Calu3 (cell line): ENCODE measurements around the gene CNPY1. TPM values are rescaled to one million over a fixed set of nuclear protein-coding genes. Genes with fewer than 3 reads are reported as not detected.
A peak's percentile ranks its signal among the peaks of the same experiment; 100 is the strongest.
"Not testable (repeated sequence)": the region's sequence is repeated elsewhere in the genome, so short reads cannot be mapped to it uniquely, and the experiment has no call there.

Experiments used
- Bru-seq: library from RNA; stranded (reverse); fragments of 400-500 nt; gene quantifications from one replicate; lab custom pipeline; 2021; lab: Mats Ljungman, UMichigan
- BruChase-seq, 2 experiments: library from RNA; stranded (reverse); fragments of 400-500 nt; gene quantifications; one replicate each; lab custom pipeline; 2021; lab: Mats Ljungman, UMichigan
- BruUV-seq: library from RNA; stranded (reverse); fragments of 400-500 nt; replicated peaks from 2 replicates; lab custom pipeline; 2021; lab: Mats Ljungman, UMichigan
- CTCF ChIA-PET: fragments of 300-600 bp; sonication (Branson Sonifier 250); formaldehyde crosslinking; loops from one replicate; lab custom pipeline; 2022; ENCODE audit warnings: antibody characterized with exemption; lab: Charles Lee
- DNase-seq: peaks from one replicate; pipeline ENCODE4 v3.0.0; 2022
- H3K27ac Mint-ChIP-seq: one replicate; pipeline ENCODE4 v1.8.0; 2022; ENCODE audit warnings: mixed read lengths; ENCODE audit not compliant: unreplicated experiment
- H3K27me3 Mint-ChIP-seq: one replicate; pipeline ENCODE4 v1.8.0; 2022; ENCODE audit warnings: mixed read lengths; ENCODE audit not compliant: unreplicated experiment
- H3K36me3 Mint-ChIP-seq: one replicate; pipeline ENCODE4 v1.8.0; 2022; ENCODE audit warnings: mild to moderate bottlenecking, moderate library complexity, mixed read lengths; ENCODE audit not compliant: insufficient read depth, unreplicated experiment
- H3K4me1 Mint-ChIP-seq: one replicate; pipeline ENCODE4 v1.8.0; 2022; ENCODE audit warnings: mild to moderate bottlenecking, low read depth, mixed read lengths; ENCODE audit not compliant: unreplicated experiment
- H3K4me3 Mint-ChIP-seq: one replicate; pipeline ENCODE4 v1.8.0; 2022; ENCODE audit warnings: mild to moderate bottlenecking, low read depth, moderate library complexity, mixed read lengths; ENCODE audit not compliant: unreplicated experiment
- H3K9me3 Mint-ChIP-seq: one replicate; pipeline ENCODE4 v1.8.0; 2022; ENCODE audit warnings: low read depth, mixed read lengths; ENCODE audit not compliant: unreplicated experiment
- CTCF ChIP-seq: fragments of 200-600 bp; IDR thresholded peaks from one replicate; pipeline ENCODE4 v1.8.0; 2022; ENCODE audit warnings: antibody characterized with exemption; ENCODE audit not compliant: unreplicated experiment
- intact Hi-C: fragments of 100-400 bp; cut with micrococcal nuclease; formaldehyde crosslinking; loops from one replicate; pipeline ENCODE4 v1.10.0; 2022; ENCODE audit not compliant: unreplicated experiment
- long read RNA-seq: library from polyadenylated mRNA; stranded (forward); transcript quantifications from one replicate; pipeline ENCODE4 v2.0.0, GENCODE V29; 2022
- total RNA-seq: library from RNA; stranded (reverse); gene quantifications from 2 replicates; pipeline ENCODE4 v1.2.3, GENCODE V29; 2022

Gene CNPY1
- total RNA-seq (not detected in 2 replicates), Bru-seq, nascent RNA (percentile 11 among the genes with signal in this experiment), BruChase-seq, experiment 1, labeled RNA remaining after a 6-hour chase (percentile 14 among the genes with signal in this experiment), BruChase-seq, experiment 2, labeled RNA remaining after a 2-hour chase (percentile 6 among the genes with signal in this experiment)
- long read RNA-seq = 0 reads

- H3K4me3 Mint-ChIP-seq, H3K36me3 Mint-ChIP-seq, intact Hi-C loops, H3K9me3 Mint-ChIP-seq, H3K27ac Mint-ChIP-seq, H3K4me1 Mint-ChIP-seq, DNase-seq, BruUV-seq: not testable (repeated sequence)
- CTCF ChIA-PET = interaction anchor here (0.7 to 1.1 kb wide), 2 partner anchors 22 to 105 kb away, joined by 3 to 4 read pairs; no protein-coding TSS in a partner anchor
- peaks cover 57% of the 10 kb centered on the region for H3K27me3 Mint-ChIP-seq
Measured at GRCh38 chr7:155546449-155546848, at the start of gene CNPY1. CNPY1 (minus strand) TSS chr7:155546559; CDS start chr7:155545929, 630 bp downstream.

- H3K27me3 Mint-ChIP-seq = no peaks in the 10 kb centered on the region
- no peak for TF ChIP-seq CTCF
Measured at GRCh38 chr7:155594961-155595366, 48.6 kb upstream of the CNPY1 start.

GRCh38 chr7:155594163-155594732, 47.9 kb upstream of the CNPY1 start:
- no peak for TF ChIP-seq CTCF
- BruUV-seq = no TSS peak
- no peak overlapping the region for H3K27ac Mint-ChIP-seq
- peaks cover 48% of the 10 kb centered on the region for H3K4me1 Mint-ChIP-seq
- H3K4me3 Mint-ChIP-seq = no peak overlapping the region
- intact Hi-C loops = no loop called here
- H3K36me3 Mint-ChIP-seq = no peaks in the 10 kb centered on the region
- H3K27me3 Mint-ChIP-seq = no peaks in the 10 kb centered on the region
- no peaks in the 10 kb centered on the region for H3K9me3 Mint-ChIP-seq
- DNase-seq = no peak
- CTCF ChIA-PET = interaction anchor here (1.4 kb wide), 1 partner anchor 108 kb away, joined by 3 read pairs; no protein-coding TSS in a partner anchor

More at GRCh38 chr7:155594961-155595366, 48.6 kb upstream of the CNPY1 start:
- Mint-ChIP-seq H3K9me3 (no peaks in the 10 kb centered on the region), H3K4me3 (no peak overlapping the region), H3K4me1 (peaks cover 48% of the 10 kb centered on the region), H3K36me3 (no peaks in the 10 kb centered on the region), H3K27ac (no peak overlapping the region)
- no TSS peak for BruUV-seq
- DNase-seq = peak; percentile 24
- intact Hi-C loops = no loop called here
- CTCF ChIA-PET = interaction anchor here (1.4 kb wide), 1 partner anchor 108 kb away, joined by 3 read pairs; no protein-coding TSS in a partner anchor

GRCh38 chr7:155593461-155594162, 47.3 kb upstream of the CNPY1 start:
- Mint-ChIP-seq H3K27ac (no peak overlapping the region), H3K4me3 (no peak overlapping the region), H3K36me3 (no peaks in the 10 kb centered on the region), H3K9me3 (no peaks in the 10 kb centered on the region), H3K4me1 (peaks cover 41% of the 10 kb centered on the region), H3K27me3 (peaks cover 6% of the 10 kb centered on the region)
- no peak for TF ChIP-seq CTCF
- no TSS peak for BruUV-seq
- CTCF ChIA-PET = interaction anchor here (0.7 kb wide), 2 partner anchors 140 to 340 kb away, joined by 4 to 6 read pairs; no protein-coding TSS in a partner anchor
- no peak for DNase-seq
- intact Hi-C loops = no loop called here
